Posterior cingulate gyrus (tissue), 11 donors: ENCODE results near the gene YPEL2.

ENCODE experiments used
- DNase-seq, 10 donors: peaks; one replicate each; pipeline versions ENCODE4 v3.0.0 to v3.0.0-alpha.2; 2020 to 2021; ENCODE audit warnings: mixed read lengths in 3 of 10
- intact Hi-C: fragments of 100-400 bp; cut with DNase I; formaldehyde crosslinking; loops from one replicate; pipeline ENCODE4 v1.15.1; 2023

YPEL2 gene

GRCh38 chr17:59329176-59330052 is 2.0 kb upstream of the YPEL2 start:
- intact Hi-C loops = loop anchor here (1.0 to 5.0 kb wide), 2 partner anchors 38 to 111 kb away; no protein-coding TSS in a partner anchor
- DNase-seq = peak in 9 of 10 donors; percentile 19 to 94 (median 66)

GRCh38 chr17:59330053-59330942 is 1.2 kb upstream of the YPEL2 start:
- intact Hi-C loops = loop anchor here (5.0 kb wide), 1 partner anchor 37 kb away; no protein-coding TSS in a partner anchor
- peak in 1 of 10 donors; percentile 15 for DNase-seq

DNA sequence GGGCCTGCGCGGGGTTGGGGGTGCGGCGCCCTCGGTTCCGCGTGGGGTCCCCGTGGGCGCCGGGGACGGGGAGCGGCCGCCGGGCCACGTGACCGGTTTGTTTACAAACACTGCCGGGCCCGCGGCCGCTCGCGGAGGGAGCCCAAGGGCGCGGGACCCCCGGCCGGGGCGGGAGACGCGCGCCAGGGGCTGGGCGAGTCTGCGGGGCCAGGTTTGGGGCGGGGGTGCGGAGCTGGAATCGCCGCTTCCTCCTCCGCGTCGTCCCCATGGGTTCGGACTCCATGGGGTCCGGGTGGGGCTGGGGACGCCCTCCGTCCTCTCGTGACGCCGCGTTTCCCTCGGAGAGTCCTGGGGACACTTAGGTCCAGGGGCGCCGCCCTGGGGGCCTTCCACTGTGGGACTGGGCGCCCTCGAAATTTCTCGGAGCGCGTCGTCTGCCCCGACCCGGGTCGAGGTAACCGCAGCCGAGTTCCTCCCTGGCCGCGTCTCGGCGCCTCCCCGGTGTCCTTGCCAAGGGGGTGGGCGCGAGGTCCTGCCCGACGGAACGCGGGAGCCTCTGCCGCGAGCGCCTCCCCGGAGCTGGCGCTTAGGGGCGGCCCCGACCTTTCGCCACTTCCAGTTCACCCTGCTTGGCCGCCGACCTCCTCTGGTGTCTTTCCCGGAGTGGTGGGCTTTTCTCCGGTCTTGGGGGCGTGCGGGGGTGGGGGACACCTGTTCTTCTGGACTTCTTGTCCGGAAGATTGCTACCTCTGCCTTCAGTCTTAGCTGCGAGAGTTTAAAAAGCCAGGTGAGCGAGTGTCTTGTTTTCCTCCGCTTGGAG is 684 bp downstream of the YPEL2 start:
- intact Hi-C loops = loop anchor here (5.0 kb wide), 1 partner anchor 35 kb away; no protein-coding TSS in a partner anchor
- DNase-seq = peak in 5 of 10 donors; percentile 26 to 88 (median 59)

- intact Hi-C loops = loop anchor here (5.0 kb wide), 1 partner anchor 34 kb away; no protein-coding TSS in a partner anchor
- DNase-seq = peak in 6 of 10 donors; percentile 22 to 85 (median 36)
Observed at GRCh38 chr17:59332749-59333377, 1.4 kb downstream of the YPEL2 start.

DNA sequence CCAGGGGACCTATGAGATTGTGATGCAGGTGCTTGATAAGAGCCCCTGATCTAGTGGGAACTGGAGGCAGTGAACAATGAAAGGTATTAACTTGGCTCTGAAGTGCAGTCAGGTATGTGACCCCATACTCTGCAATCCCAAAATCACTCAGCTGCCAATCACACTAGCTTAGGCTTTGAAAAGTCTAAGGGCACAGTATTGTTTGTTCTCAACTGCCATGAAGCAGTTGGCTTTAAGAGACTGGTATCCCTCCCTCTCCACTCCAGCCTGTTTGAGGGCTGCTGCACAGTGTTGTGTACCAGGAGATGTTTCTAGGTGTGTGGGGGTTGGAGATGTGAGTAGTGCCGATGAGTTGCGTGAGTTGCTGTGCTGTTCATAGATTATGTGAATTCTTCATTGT is 2.4 kb downstream of the YPEL2 start:
- intact Hi-C loops = loop anchor here (5.0 kb wide), 1 partner anchor 33 kb away; no protein-coding TSS in a partner anchor
- no peak for DNase-seq

GRCh38 chr17:59335685-59336084 is 4.2 kb downstream of the YPEL2 start:
- no peak for DNase-seq
- intact Hi-C loops = no loop called here

DNA sequence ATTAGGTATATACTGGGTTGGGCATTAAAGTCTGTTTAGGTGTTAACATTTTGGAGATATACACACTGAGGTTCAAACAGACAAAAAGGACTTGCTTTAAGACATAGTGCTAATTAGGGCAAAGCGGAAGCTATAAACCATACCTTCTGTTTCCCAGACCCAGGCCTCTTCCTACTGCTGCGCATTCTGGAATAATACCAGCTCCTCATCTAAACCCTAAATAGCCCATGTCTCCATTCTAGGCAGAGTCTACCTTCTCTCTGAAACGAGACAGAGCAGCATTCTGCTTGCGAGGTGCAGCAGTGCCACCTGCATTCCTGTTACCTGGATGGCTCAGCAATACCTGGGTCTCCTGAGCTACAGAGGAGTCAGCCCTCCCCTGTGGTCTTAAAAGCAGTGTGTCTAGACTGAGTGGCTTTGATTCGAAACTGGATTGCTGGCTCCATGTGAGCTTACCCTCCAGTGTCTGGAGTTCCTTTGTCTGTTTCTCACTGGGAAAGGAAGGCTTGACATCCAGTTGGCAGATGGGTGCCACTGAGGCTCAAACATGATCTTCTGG is 6.4 kb downstream of the YPEL2 start:
- no peak for DNase-seq
- intact Hi-C loops = no loop called here

DNA sequence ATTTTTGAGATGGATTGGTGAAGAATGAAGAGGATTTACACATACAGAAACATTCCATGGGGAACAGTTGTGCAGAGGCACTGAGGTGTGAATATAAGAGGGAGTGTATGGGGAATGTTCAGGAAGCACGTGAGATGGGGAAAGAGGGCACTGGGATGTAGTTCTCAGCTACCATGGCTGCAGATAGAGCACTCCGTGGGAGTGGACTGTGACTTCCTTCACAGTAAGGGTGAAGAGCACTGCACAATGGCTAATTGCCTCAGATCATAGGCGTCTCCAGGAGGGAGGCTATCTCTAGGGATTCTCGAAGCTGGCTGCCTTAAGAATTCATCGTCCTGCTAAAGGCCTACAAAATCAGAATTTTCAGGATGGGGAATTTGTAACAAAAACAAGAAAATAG is 7.0 kb downstream of the YPEL2 start:
- no peak for DNase-seq
- intact Hi-C loops = no loop called here

DNA sequence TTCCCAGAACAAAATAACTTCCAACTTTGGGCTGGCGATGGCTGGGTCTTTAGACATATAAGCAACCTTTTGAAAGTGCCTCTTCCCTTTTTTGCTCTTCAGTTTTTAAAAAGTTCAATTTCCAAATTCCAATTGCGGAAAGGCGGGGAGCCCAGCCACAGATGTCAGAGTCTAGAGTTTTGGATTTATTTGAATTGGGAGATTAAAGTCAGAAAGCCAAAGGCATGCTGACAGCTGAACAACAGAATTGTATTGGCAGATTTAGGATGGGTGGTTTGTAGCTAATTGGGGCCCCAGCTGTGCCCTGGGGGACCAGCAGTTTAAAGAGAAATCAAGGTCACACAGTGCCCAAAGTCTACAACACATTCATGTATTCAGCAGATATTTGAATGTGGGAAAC is 10.5 kb downstream of the YPEL2 start:
- no peak for DNase-seq
- intact Hi-C loops = no loop called here

- intact Hi-C loops = no loop called here
- DNase-seq = no peak
Observed at GRCh38 chr17:59342681-59343131, 11.3 kb downstream of the YPEL2 start.

DNA sequence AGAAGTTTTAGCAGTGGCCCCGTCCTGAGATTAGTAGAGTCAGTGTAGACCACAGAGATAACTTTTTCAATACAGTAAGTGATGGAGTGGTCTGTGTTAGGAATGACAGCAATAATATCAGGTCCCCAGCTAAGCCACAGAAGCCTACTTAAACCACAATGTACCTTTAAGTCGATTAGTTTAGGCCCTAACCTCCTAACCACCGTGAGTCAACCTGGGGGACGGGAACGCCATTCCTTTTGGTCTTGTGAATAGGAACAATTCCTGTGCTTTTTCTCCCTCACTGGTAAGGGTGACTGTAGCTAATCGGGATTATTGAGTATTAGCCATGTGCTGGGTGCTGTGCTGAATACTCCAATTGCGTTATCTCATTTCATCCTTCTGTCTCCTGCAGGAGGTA is 14.0 kb downstream of the YPEL2 start:
- DNase-seq = no peak
- intact Hi-C loops = no loop called here

- intact Hi-C loops = no loop called here
- no peak for DNase-seq
Observed at GRCh38 chr17:59346341-59346740, 14.9 kb downstream of the YPEL2 start.

- intact Hi-C loops = no loop called here
- no peak for DNase-seq
Observed at GRCh38 chr17:59346876-59347407, 15.5 kb downstream of the YPEL2 start.

DNA sequence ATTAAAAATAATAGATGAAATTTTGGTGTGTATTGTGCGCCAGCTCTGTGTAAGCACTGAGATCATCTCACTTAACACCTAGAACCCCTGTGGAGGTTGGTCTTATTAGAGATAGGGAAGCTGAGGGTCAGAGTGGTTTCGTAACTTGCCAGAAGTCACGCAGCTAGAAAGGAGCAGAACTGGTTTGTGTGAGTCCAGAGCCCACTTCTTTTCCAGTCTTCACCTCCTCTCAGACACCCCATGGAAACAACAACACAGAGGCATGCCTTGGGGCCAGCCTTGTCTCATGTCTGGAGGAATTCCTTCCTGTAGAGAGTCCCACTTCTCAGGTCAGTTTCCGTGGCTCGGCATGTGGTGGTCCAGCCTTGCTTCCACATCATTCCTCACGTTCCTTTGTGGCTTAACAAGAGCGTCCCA is 16.5 kb downstream of the YPEL2 start:
- intact Hi-C loops = no loop called here

GRCh38 chr17:59349178-59349577 is 17.7 kb downstream of the YPEL2 start:
- no peak for DNase-seq
- intact Hi-C loops = no loop called here

More for the DNA sequence above, 16.5 kb downstream of the YPEL2 start:
- peak in 1 of 10 donors; percentile 14 for DNase-seq

GRCh38 chr17:59353106-59353854 is 21.8 kb downstream of the YPEL2 start:
- intact Hi-C loops = no loop called here

GRCh38 chr17:59353936-59354755 is 22.7 kb downstream of the YPEL2 start:
- peak in 1 of 10 donors; percentile 7 for DNase-seq
- intact Hi-C loops = no loop called here

More at GRCh38 chr17:59353106-59353854, 21.8 kb downstream of the YPEL2 start:
- peak in 2 of 10 donors; percentile 17 to 66 for DNase-seq
